ENCODE data around the gene PSMD12.
A peak's percentile ranks its signal among the peaks of the same experiment; 100 is the strongest.
"Not testable (repeated sequence)": the region's sequence is repeated elsewhere in the genome, so short reads cannot be mapped to it uniquely, and the experiment has no call there.

The PSMD12 gene

GRCh38 chr17:67322042-67322787, 44.2 kb downstream of the PSMD12 start:
- peak; percentile 6 for DNase-seq (ENCODE audit: low read depth, low spot score)
- no peak overlapping the region for H3K4me3 ChIP-seq (ENCODE audit: low read length)

DNA sequence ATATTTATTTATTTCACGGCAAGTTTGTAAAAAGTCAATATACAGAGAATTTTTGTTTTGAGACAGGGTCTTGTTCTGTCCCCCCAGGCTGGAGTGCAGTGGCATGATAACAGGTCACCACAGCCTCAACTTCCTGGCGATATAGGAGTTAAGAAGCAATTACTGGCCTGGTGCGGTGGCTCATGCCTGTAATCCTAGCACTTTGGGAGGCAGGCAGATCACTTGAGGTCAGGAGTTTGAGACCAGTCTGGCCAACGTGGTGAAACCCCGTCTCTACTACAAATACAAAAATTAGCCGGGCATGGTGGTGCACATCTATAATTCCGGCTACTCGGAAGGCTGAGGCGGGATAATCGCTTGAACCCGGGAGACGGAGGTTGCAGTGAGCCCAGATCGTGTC, 44.9 kb downstream of the PSMD12 start:
- not testable (repeated sequence) for H3K4me3 ChIP-seq (ENCODE audit: low read length); DNase-seq (ENCODE audit: low read depth, low spot score)

- H3K4me3 ChIP-seq (ENCODE audit: low read length): no peak overlapping the region
- no peak for DNase-seq (ENCODE audit: low read depth, low spot score)
Observed at GRCh38 chr17:67316781-67317180, 49.6 kb downstream of the PSMD12 start.

DNA sequence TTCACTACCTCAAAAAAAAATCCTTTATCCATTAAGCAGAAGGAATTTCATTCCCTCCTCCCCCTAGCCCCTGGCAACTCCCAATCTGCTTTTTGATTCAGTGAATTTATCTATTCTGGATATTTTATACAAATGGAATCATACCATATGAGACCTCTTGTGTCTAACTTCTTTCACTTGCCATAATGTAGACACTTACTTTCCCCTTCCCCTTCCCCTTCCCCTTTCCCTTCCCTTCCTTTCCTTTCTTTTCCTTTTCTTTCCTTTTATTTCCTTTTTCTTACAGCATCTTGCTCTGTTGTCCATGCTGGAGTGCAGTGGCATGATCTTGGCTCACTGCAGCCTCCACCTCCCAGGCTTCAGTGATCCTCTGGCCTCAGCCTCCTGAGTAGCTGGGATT, 50.5 kb downstream of the PSMD12 start:
- no peak overlapping the region for H3K4me3 ChIP-seq (ENCODE audit: low read length)
- DNase-seq (ENCODE audit: low read depth, low spot score): no peak

DNA sequence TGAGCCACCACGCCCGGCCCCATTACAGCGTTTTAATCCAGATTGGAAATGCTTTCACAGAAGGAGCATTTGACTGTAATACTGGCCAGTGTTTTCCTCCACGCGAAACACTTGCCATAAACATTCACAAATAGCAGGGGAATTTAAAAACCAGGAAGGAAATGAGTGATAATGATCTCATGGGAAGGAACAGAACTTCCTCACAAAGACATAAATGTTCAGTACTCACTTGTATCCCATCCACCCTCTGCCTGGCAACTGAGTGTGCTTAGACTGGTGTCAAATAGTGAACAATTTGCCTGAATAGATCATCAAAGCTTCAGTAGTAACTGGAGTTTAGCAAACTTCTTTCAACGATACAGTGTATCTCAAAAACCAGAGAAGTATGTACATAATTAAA, 54.1 kb downstream of the PSMD12 start:
- no peak overlapping the region for H3K4me3 ChIP-seq (ENCODE audit: low read length)
- no peak for DNase-seq (ENCODE audit: low read depth, low spot score)

DNA sequence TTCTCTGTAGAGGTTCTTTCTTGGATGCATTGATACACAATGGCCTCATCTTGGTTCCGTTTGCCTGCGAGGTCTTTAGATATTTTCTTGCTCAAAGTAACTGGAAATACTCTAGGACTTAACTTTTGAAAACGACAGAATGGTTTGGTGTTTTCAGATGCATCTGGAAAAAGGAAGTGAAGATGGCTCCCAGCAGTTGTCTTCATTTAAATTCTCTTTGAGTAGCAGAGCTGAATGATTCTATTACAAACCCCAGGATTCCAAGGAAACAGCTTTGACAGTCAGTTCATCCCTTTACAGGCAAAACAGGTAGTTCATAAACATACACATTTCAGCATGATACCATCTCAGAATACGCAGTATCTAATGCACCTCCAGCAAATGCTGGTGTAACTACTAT, 54.8 kb downstream of the PSMD12 start:
- no peak for DNase-seq (ENCODE audit: low read depth, low spot score)
- H3K4me3 ChIP-seq (ENCODE audit: low read length): no peak overlapping the region

DNA sequence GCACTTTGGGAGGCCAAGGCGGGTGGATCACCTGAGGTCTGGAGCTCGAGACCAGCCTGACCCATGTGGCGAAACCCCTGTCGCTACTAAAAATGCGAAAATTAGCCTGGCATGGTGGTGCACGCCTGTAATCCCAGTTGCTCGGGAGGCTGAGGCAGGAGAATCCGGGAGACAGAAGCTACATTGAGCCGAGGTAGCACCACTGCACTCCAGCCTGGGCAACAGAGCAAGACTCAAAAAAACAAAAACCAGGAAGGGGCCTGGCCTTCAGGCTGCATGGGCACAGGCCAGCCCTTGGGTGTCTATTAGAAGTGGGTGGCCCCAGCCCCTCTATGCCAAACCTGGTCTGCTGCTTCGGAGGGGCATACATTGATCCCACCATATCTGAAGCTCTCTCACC, 56.0 kb downstream of the PSMD12 start:
- no peak for DNase-seq (ENCODE audit: low read depth, low spot score)
- H3K4me3 ChIP-seq (ENCODE audit: low read length): no peak overlapping the region

DNA sequence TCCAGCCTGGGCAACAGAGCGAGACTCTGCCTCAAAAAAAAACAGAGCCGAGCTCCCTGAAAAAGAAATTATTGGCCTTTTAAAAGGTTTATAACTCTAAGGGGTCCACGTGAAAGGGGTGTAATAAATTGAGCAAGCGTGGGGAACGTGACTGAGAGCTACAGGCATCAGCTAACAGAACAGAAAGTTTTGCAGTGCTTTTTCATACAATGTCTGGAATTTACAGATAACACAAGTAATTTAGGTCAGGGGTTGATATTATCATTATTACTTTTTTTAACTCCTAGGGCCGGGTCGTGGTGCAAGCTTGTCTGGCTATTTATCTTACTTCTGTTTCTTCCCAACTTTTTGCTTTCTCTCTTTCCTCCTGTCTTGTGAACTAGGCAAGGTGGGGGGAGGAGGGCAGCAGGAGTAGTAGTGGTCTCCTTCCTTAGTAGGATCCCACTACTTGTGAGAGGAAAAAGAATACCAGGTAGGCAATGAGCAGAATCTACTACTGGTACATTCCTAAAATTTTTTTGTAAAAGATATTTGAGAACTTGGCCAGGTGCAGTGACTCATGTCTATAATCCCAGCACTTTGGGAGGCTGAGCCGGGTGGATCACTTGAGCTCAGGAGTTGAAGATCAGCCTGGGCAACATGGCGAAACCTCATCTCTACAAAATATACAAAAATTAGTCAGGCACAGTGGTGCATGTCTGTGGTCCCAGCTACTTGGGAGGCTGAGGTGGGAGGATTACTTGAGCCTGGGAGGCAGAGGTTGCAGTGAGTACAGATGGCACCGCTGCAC, 60.7 kb downstream of the PSMD12 start:
- H3K4me3 ChIP-seq (ENCODE audit: low read length); DNase-seq (ENCODE audit: low read depth, low spot score): not testable (repeated sequence)

GRCh38 chr17:67297454-67297960, 68.9 kb downstream of the PSMD12 start:
- DNase-seq (ENCODE audit: low read depth, low spot score): no peak
- H3K4me3 ChIP-seq (ENCODE audit: low read length): no peak overlapping the region

- no peak for DNase-seq (ENCODE audit: low read depth, low spot score)
- H3K4me3 ChIP-seq (ENCODE audit: low read length): no peak overlapping the region
Observed at GRCh38 chr17:67294451-67295199, 71.8 kb downstream of the PSMD12 start.

DNA sequence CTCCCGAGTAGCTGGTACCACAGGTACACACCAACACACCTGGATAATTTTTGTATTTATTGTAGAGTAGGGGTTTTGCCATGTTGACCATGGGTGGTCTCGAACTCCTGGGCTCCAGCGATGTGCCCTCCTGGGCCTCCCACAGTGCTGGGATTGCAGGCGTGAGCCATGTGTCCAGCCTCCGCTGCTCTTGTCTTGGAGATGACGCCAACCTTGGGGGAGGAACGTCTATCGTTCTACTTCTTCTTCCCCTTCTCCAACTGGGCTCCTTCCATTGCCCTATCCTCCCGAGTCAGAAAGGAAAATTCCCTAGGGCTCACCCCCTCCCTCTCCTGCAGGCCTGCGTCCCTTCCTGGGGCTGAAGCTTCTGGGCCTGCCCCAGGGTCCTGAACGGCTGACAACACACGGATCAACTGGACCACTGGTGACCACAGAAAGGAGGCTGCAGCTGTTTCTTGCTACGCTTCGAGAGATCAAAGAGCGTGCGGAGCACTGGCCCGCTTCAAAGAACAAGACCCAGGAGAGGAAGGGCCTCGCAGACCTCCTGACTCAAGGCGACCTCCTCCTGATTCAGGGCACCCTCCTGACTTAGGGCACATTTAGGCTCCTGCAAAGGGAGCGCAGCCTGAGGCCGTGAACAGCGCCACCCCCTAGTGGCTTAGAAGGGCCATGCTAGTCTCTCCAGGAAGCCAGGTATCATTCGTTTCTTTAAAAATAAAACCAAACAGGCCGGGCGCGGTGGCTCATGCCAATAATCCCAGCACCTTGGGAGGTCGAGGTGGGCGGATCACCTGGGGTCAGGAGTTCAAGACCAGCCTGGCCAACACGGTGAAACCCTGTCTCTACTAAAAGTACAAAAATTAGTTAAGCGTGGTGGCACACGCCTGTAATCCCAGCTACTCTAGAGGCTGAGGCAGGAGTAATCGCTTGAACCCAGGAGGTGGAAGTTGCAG, 72.8 kb downstream of the PSMD12 start:
- peak; percentile 62 for DNase-seq (ENCODE audit: low read depth, low spot score)
- peak overlapping the region; percentile 9; the same call in 1 of the 2 replicates for H3K4me3 ChIP-seq (ENCODE audit: low read length)

DNA sequence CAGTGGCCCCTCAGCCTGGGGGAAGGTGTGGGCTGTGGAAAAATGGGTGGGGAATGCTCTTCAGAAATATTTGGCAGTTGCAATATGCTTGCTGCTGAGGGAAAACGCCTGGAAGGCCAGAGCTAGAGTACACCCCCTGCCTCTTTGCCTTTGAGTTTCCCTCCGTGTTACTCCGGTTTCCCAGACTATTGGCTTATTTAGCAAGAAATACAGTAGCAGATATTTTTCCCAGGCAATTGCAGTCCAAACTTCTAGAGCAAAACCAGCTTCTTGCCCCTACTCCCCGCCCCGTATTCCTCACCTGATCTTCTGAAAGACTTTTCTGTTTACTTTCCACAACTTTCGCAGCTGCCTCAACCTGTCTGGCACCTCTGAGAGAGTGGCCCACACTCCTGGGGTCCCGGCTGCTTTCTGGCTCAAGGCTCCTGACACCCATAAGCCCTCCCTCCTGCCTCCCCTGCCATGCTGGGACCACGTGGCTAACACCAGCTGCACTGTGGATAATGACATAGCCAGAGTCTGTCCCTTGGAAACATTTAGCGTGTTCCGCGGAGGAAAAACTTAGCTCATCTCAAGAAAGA, 75.6 kb downstream of the PSMD12 start:
- no peak for DNase-seq (ENCODE audit: low read depth, low spot score)
- H3K4me3 ChIP-seq (ENCODE audit: low read length): no peak overlapping the region

DNA sequence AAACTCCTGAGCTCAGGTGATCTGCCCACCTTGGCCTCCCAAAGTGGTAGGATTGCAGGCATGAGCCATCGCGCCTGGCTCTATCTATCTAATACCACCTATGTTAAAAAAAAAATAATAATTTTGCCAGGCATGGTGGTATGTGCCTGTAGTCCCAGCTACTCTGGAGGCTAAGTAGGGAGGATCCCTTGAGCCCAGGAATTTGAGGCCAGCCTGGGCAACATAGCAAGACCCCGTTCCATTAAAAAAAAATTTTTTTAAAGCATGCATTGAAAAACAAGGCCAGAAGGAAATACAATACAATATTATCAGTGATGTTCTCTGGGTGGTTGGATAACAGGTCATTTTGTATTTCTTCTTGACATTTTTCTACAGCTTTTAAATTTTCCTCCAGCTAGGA, 76.1 kb downstream of the PSMD12 start:
- DNase-seq (ENCODE audit: low read depth, low spot score): no peak
- H3K4me3 ChIP-seq (ENCODE audit: low read length): no peak overlapping the region

DNA sequence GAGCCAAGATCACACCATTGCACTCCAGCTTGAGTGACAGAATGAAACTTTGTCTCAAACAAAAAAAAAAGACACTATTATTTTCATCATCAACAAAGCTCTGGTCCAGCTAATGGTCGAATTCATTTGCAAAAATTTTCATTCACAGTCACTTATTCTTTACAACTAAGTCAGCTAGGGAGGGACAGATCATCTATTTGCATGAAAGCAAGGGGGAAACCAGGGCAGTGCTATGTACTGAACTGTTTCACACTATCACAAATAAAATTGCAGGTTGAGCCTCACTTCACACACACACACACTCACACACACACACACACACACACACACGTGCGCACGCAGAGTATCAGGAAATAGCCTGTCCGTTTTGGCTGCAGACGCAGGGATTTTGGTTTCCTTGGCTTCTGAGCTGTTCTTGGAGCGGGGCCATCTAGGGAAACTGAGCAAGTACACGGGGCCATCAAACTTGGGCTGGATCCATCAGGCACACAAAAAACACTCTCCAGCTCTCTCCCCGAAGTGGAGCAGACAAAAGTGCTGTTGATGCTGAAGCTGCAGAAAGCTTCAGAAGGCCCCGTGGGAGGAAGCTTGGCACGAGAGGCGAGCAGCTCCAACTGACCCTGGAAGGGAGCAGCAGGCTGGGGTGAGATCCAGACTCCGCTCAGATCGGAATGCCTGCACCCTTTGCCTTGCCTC, 77.0 kb downstream of the PSMD12 start:
- DNase-seq (ENCODE audit: low read depth, low spot score): no peak
- H3K4me3 ChIP-seq (ENCODE audit: low read length): no peak overlapping the region

Data from Jurkat, Clone E6-1 (cell line).